A549 (cell line): ENCODE data around the gene SLC9A9. TPM values are rescaled to one million over a fixed set of nuclear protein-coding genes. Genes with fewer than 3 reads are reported as not detected.

Experiments
- ATAC-seq, 2 experiments: fragments of 200-7000 bp in 1 of 2; fragments of >200 bp in 1 of 2; cut with Nextera tagmentation in 1 of 2; cut with Tn5 transposase in 1 of 2; 3 replicates each; pipeline versions ENCODE4 v1.8.0 to v1.9.1; 2018 to 2020; ENCODE audit warnings: mild to moderate bottlenecking in 1 of 2, moderate library complexity in 1 of 2
- CTCF ChIA-PET: fragments of 300-600 bp; sonication (Branson Sonifier 250); formaldehyde crosslinking; extraction: SDS; loops from one replicate; lab custom pipeline; 2021; ENCODE audit warnings: antibody characterized with exemption, inconsistent platforms; lab: Yijun Ruan, JAX
- POLR2A ChIA-PET: fragments of 350-600 bp; formaldehyde crosslinking; extraction: SDS; loops from one replicate; lab custom pipeline; 2021; ENCODE audit warnings: antibody characterized with exemption, inconsistent platforms; lab: Yijun Ruan, JAX
- DNase-seq, 2 experiments: peaks; one replicate each; pipeline versions ENCODE4 v3.0.0 to v3.0.0-alpha.2; 2011 to 2016; ENCODE audit warnings: low read depth in 1 of 2, low spot score in 1 of 2
- FAIRE-seq: peaks from 2 replicates; lab custom pipeline; 2011; peaks lifted over from hg19 to GRCh38; lab: Jason Lieb, UNC
- H3K27ac ChIP-seq, 2 experiments: fragments of >200 bp; sonication (Bioruptor Twin); formaldehyde crosslinking; 3 replicates each; pipeline ENCODE4 v1.5.1; 2016 to 2017
- H3K4me1 ChIP-seq: fragments of >200 bp; sonication (Bioruptor Twin); formaldehyde crosslinking; 3 replicates; pipeline ENCODE4 v1.6.1; 2016
- H3K4me2 ChIP-seq: fragments of >200 bp; sonication (Bioruptor Twin); formaldehyde crosslinking; 3 replicates; pipeline ENCODE4 v1.6.1; 2016
- H3K4me3 ChIP-seq: fragments of >200 bp; sonication (Bioruptor Twin); formaldehyde crosslinking; 3 replicates; pipeline ENCODE4 v1.5.1; 2016
- H3K9me3 ChIP-seq: fragments of >200 bp; sonication (Bioruptor Twin); formaldehyde crosslinking; 3 replicates; pipeline ENCODE4 v1.6.1; 2016
- CBX2 ChIP-seq: fragments of 200-600 bp; sonication (generic); IDR thresholded peaks from 2 replicates; pipeline ENCODE4 v1.6.1; 2016; ENCODE audit warnings: low read depth, mild to moderate bottlenecking, borderline replicate concordance
- EHF ChIP-seq: fragments of 250-450 bp; sonication (Bioruptor Pico); IDR thresholded peaks from 2 replicates; pipeline ENCODE4 v1.5.0; 2020; ENCODE audit warnings: mild to moderate bottlenecking
- EHMT2 ChIP-seq: fragments of 200-600 bp; sonication (generic); IDR thresholded peaks from 2 replicates; pipeline ENCODE4 v1.6.1; 2016; ENCODE audit warnings: antibody characterized with exemption, low read depth, mild to moderate bottlenecking, moderate library complexity
- EP300 ChIP-seq, 2 experiments: fragments of >200 bp; sonication (Bioruptor Twin); formaldehyde crosslinking; IDR thresholded peaks; 2 replicates in 1 of 2; 3 replicates in 1 of 2; pipeline ENCODE4 v1.6.1; 2016 to 2017
- ESRRA ChIP-seq: fragments of 150-350 bp; IDR thresholded peaks from 2 replicates; pipeline ENCODE4 v1.6.1; 2014; ENCODE audit warnings: mild to moderate bottlenecking, low read length, borderline replicate concordance
- FOSL2 ChIP-seq, 2 experiments: fragments of 450-650 bp in 1 of 2; fragments of >200 bp in 1 of 2; sonication (Bioruptor Twin) in 1 of 2; formaldehyde crosslinking; IDR thresholded peaks; 2 replicates each; pipeline versions ENCODE4 v1.5.0 to v1.6.1; 2016 to 2020; ENCODE audit warnings: mild to moderate bottlenecking in 1 of 2, moderate library complexity in 1 of 2
- GATA3 ChIP-seq: IDR thresholded peaks from 2 replicates; pipeline ENCODE4 v1.6.1; 2012; ENCODE audit warnings: borderline replicate concordance
- HEYL ChIP-seq: fragments of 250-450 bp; sonication (Bioruptor Pico); IDR thresholded peaks from 2 replicates; pipeline ENCODE4 v1.8.0; 2021; ENCODE audit warnings: mild to moderate bottlenecking, moderate library complexity
- HOXA7 ChIP-seq: fragments of 250-450 bp; sonication (Bioruptor Pico); IDR thresholded peaks from 2 replicates; pipeline ENCODE4 v1.5.0; 2020; ENCODE audit warnings: mild to moderate bottlenecking, moderate library complexity
- MAFK ChIP-seq: fragments of 450-650 bp; IDR thresholded peaks from 2 replicates; pipeline ENCODE4 v1.6.1; 2014; ENCODE audit not compliant: partially characterized antibody
- MAZ ChIP-seq: fragments of 150-350 bp; IDR thresholded peaks from 2 replicates; pipeline ENCODE4 v1.6.1; 2014; ENCODE audit warnings: antibody characterized with exemption, low read depth, low read length, borderline replicate concordance
- MYC ChIP-seq: IDR thresholded peaks from 2 replicates; pipeline ENCODE4 v1.6.1; 2012; ENCODE audit warnings: mild to moderate bottlenecking, inconsistent platforms, low read length, improper control_type of control experiment, borderline replicate concordance
- NR3C1 ChIP-seq: fragments of >200 bp; sonication (Bioruptor Twin); formaldehyde crosslinking; IDR thresholded peaks from 3 replicates; pipeline ENCODE4 v1.6.1; 2017
- POLR2AphosphoS2 ChIP-seq: conservative IDR thresholded peaks from 2 replicates; pipeline ENCODE4 v1.6.1; 2012; ENCODE audit warnings: low read length, improper control_type of control experiment, inconsistent platforms
- RARB ChIP-seq: fragments of 250-450 bp; sonication (Bioruptor Pico); IDR thresholded peaks from 2 replicates; pipeline ENCODE4 v1.8.0; 2021; ENCODE audit warnings: mild to moderate bottlenecking, moderate library complexity
- RFX5 ChIP-seq: fragments of 450-650 bp; IDR thresholded peaks from 2 replicates; pipeline ENCODE4 v1.7.1; 2014; ENCODE audit warnings: antibody characterized with exemption, mild to moderate bottlenecking, moderate library complexity
- SMC3 ChIP-seq: fragments of >200 bp; sonication (Bioruptor Twin); formaldehyde crosslinking; IDR thresholded peaks from 3 replicates; pipeline ENCODE4 v1.6.1; 2018; ENCODE audit warnings: inconsistent platforms
- SREBF2 ChIP-seq: fragments of 450-650 bp; IDR thresholded peaks from 2 replicates; pipeline ENCODE4 v1.6.1; 2014; ENCODE audit warnings: mild to moderate bottlenecking, moderate library complexity
- TFCP2L1 ChIP-seq: fragments of 250-450 bp; sonication (Bioruptor Pico); IDR thresholded peaks from 2 replicates; pipeline ENCODE4 v1.5.0; 2021; ENCODE audit warnings: mild to moderate bottlenecking
- WGBS: methylation state at CpG from one replicate; pipeline ENCODE4 v1.1.6; 2017; ENCODE audit errors: missing lambda C conversion rate; 5-methylcytosine and 5-hydroxymethylcytosine counted together
- polyA plus RNA-seq, 4 experiments: library from polyadenylated mRNA; depleted of rRNA in 3 of 4; stranded (reverse); fragments of >200 nt; fragmentation: RNase III in 1 of 4; extraction: RNeasy Plus Mini Kit Qiagen cat#74134 plus additional on column Dnase treatment in 1 of 4; gene quantifications; 2 replicates in 3 of 4; 3 replicates in 1 of 4; pipeline ENCODE4 v1.2.3, GENCODE V29; 2011 to 2017
- TF ChIP-seq, protein P1 (sequence below): fragments of 250-450 bp; sonication (Bioruptor Pico); IDR thresholded peaks from 2 replicates; pipeline ENCODE4 v1.5.0; 2021; ENCODE audit warnings: mild to moderate bottlenecking, moderate library complexity, borderline replicate concordance
- TF ChIP-seq, protein P2 (sequence below): fragments of 450-650 bp; IDR thresholded peaks from 2 replicates; pipeline ENCODE4 v1.6.1; 2014; ENCODE audit warnings: antibody characterized with exemption
- TF ChIP-seq, protein P3 (sequence below): IDR thresholded peaks from 2 replicates; pipeline ENCODE4 v1.6.1; 2012
- TF ChIP-seq, protein P4 (sequence below): fragments of >200 bp; sonication (Bioruptor Twin); formaldehyde crosslinking; IDR thresholded peaks from 3 replicates; pipeline ENCODE4 v1.5.1; 2016

SLC9A9 gene
- polyA plus RNA-seq, 2 of the 4 experiments (the other 2 are of a cell fraction): 0.10 to 0.32 TPM

DNA sequence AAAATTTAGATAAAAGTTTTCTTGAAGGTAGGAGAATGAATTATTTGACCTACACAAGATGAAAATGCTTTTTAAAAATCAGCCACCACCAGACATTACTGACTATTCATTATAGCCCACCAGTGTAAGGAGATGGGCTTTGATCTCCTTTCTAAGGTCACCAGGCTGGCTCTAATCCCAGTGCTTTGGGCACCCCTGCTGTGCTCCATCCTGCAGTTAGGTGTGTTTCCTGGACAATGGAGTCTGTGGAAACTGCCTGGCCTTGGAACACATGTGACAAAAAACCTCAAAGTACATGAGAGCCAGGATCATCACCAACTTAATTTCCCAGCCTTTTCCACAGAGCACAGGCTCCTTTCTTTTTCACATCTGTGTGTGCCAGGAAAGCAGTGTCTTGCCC is 467.8 kb downstream of the SLC9A9 start (continued):
- TF ChIP-seq MAZ (no peak), MAFK (no peak), TFCP2L1 (CRISPR knock-in tag) (no peak), EP300 (IDR thresholded peaks at IDR 0.05) (no peak)
- TF ChIP-seq, protein P1, sequence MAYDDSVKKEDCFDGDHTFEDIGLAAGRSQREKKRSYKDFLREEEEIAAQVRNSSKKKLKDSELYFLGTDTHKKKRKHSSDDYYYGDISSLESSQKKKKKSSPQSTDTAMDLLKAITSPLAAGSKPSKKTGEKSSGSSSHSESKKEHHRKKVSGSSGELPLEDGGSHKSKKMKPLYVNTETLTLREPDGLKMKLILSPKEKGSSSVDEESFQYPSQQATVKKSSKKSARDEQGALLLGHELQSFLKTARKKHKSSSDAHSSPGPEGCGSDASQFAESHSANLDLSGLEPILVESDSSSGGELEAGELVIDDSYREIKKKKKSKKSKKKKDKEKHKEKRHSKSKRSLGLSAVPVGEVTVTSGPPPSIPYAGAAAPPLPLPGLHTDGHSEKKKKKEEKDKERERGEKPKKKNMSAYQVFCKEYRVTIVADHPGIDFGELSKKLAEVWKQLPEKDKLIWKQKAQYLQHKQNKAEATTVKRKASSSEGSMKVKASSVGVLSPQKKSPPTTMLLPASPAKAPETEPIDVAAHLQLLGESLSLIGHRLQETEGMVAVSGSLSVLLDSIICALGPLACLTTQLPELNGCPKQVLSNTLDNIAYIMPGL (CRISPR knock-in tag): no peak
- TF ChIP-seq, all 56 proteins: peak for 0

DNA sequence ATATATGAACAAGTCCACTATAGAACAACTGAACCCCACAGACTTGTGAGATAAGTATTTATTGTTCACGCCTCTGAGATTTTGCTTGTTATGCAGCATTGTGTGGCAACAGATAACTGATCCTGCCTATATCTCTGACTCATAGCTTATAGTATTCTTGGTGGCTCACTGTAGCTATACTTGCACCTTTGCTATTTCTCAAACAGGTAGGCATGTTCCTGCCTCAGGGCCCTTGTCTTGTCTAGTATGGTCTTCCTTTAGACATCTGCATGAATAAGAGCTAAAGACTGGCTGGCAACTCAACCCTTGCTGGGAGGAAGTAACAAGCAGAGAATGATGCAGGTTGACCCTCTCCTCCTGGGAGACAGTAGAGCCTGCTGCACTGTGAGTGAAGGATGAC is 472.6 kb downstream of the SLC9A9 start:
- DNase-seq: no peak
- no peak for FAIRE-seq
- no peak overlapping the region for H3K27ac ChIP-seq
- WGBS: 27% methylated on average over 1 of the region's 1 CpG
- no peak for ATAC-seq
- H3K4me3 ChIP-seq: no peak overlapping the region
- TF ChIP-seq HEYL (CRISPR knock-in tag): no peak
- TF ChIP-seq MYC: no peak
- TF ChIP-seq RARB: no peak
- TF ChIP-seq GATA3: no peak
- no peak for TF ChIP-seq NR3C1
- no peak for TF ChIP-seq HOXA7 (CRISPR knock-in tag)
- no peak for TF ChIP-seq MAFK
- TF ChIP-seq, protein P2, sequence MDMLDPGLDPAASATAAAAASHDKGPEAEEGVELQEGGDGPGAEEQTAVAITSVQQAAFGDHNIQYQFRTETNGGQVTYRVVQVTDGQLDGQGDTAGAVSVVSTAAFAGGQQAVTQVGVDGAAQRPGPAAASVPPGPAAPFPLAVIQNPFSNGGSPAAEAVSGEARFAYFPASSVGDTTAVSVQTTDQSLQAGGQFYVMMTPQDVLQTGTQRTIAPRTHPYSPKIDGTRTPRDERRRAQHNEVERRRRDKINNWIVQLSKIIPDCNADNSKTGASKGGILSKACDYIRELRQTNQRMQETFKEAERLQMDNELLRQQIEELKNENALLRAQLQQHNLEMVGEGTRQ: no peak
- TF ChIP-seq, protein P1 (CRISPR knock-in tag): no peak
- TF ChIP-seq, protein P3, sequence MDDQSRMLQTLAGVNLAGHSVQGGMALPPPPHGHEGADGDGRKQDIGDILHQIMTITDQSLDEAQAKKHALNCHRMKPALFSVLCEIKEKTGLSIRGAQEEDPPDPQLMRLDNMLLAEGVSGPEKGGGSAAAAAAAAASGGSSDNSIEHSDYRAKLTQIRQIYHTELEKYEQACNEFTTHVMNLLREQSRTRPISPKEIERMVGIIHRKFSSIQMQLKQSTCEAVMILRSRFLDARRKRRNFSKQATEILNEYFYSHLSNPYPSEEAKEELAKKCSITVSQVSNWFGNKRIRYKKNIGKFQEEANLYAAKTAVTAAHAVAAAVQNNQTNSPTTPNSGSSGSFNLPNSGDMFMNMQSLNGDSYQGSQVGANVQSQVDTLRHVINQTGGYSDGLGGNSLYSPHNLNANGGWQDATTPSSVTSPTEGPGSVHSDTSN: no peak
- no peak for TF ChIP-seq SREBF2
- no peak for TF ChIP-seq SMC3
- TF ChIP-seq FOSL2 (IDR thresholded peaks at IDR 0.05): no peak
- no peak for TF ChIP-seq FOSL2 (CRISPR knock-in tag; IDR thresholded peaks at IDR 0.05)
- no peak for TF ChIP-seq CBX2
- TF ChIP-seq POLR2AphosphoS2: no peak
- TF ChIP-seq ESRRA: no peak
- TF ChIP-seq EHF: no peak
- TF ChIP-seq EHMT2: no peak
- TF ChIP-seq, protein P4, sequence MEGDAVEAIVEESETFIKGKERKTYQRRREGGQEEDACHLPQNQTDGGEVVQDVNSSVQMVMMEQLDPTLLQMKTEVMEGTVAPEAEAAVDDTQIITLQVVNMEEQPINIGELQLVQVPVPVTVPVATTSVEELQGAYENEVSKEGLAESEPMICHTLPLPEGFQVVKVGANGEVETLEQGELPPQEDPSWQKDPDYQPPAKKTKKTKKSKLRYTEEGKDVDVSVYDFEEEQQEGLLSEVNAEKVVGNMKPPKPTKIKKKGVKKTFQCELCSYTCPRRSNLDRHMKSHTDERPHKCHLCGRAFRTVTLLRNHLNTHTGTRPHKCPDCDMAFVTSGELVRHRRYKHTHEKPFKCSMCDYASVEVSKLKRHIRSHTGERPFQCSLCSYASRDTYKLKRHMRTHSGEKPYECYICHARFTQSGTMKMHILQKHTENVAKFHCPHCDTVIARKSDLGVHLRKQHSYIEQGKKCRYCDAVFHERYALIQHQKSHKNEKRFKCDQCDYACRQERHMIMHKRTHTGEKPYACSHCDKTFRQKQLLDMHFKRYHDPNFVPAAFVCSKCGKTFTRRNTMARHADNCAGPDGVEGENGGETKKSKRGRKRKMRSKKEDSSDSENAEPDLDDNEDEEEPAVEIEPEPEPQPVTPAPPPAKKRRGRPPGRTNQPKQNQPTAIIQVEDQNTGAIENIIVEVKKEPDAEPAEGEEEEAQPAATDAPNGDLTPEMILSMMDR: no peak
- no peak for TF ChIP-seq RFX5
- H3K4me2 ChIP-seq: no peak overlapping the region
- H3K9me3 ChIP-seq: no peaks in the 10 kb centered on the region
- POLR2A ChIA-PET: no interaction called here
- H3K4me1 ChIP-seq: no peaks in the 10 kb centered on the region
- CTCF ChIA-PET: interaction anchor here (0.6 kb wide), 1 partner anchor 34 kb away, joined by 3 read pairs; no protein-coding TSS in a partner anchor
